Fibroblast of pulmonary artery (primary cell): ENCODE data around the gene KCNK6.

ENCODE experiments used
- DNase-seq: peaks from one replicate; pipeline ENCODE4 v3.0.0-alpha.2; 2010; ENCODE audit warnings: low read depth
- H3K4me3 ChIP-seq: replicated peaks from 2 replicates; pipeline ENCODE4 v1.5.1; 2011; ENCODE audit warnings: low read depth, mild to moderate bottlenecking, control low read depth, low read length, moderate library complexity
- CTCF ChIP-seq: IDR thresholded peaks from 2 replicates; pipeline ENCODE4 v1.5.1; 2011; ENCODE audit warnings: mild to moderate bottlenecking, control low read depth, low read length, inconsistent platforms; ENCODE audit errors: missing control alignments

Gene KCNK6

GRCh38 chr19:38307076-38307475 is 12.6 kb upstream of the KCNK6 start:
- TF ChIP-seq CTCF: no peak
- H3K4me3 ChIP-seq: no peak overlapping the region
- DNase-seq: no peak

GRCh38 chr19:38307597-38307996 is 12.0 kb upstream of the KCNK6 start:
- no peak for DNase-seq
- no peak overlapping the region for H3K4me3 ChIP-seq
- TF ChIP-seq CTCF: no peak

- DNase-seq: no peak
- no peak for TF ChIP-seq CTCF
- H3K4me3 ChIP-seq: no peak overlapping the region
Measured at GRCh38 chr19:38308006-38308766, 11.5 kb upstream of the KCNK6 start.

GRCh38 chr19:38308926-38309614 is 10.6 kb upstream of the KCNK6 start:
- no peak overlapping the region for H3K4me3 ChIP-seq
- no peak for DNase-seq
- no peak for TF ChIP-seq CTCF

GRCh38 chr19:38309615-38310278 is 9.9 kb upstream of the KCNK6 start:
- DNase-seq: no peak
- no peak overlapping the region for H3K4me3 ChIP-seq
- TF ChIP-seq CTCF: no peak

- DNase-seq: no peak
- H3K4me3 ChIP-seq: no peak overlapping the region
- TF ChIP-seq CTCF: no peak
Measured at GRCh38 chr19:38310279-38310670, 9.4 kb upstream of the KCNK6 start.
